DND-41 (cell line): ENCODE measurements around the gene AGAP1.

Experiments used
- ATAC-seq: fragments of 200-7000 bp; cut with Tn5 transposase; 3 replicates; pipeline ENCODE4 v1.9.1; 2021; ENCODE audit warnings: low read depth; ENCODE audit not compliant: insufficient read depth
- DNase-seq: peaks from one replicate; pipeline ENCODE4 v3.0.0-alpha.2; 2020
- H2AFZ ChIP-seq: 2 replicates; pipeline ENCODE4 v1.6.0; 2012; ENCODE audit warnings: low read depth, low read length
- H3K27ac ChIP-seq: 2 replicates; pipeline ENCODE4 v1.5.1; 2012; ENCODE audit warnings: low read length, inconsistent platforms
- H3K27me3 ChIP-seq: fragments of 200-600 bp; sonication (generic); 2 replicates; pipeline ENCODE4 v1.6.0; 2012; ENCODE audit warnings: low read length, mild to moderate bottlenecking, inconsistent platforms; ENCODE audit not compliant: insufficient read depth, poor library complexity
- H3K36me3 ChIP-seq: 2 replicates; pipeline ENCODE4 v1.5.1; 2012; ENCODE audit warnings: low read length, inconsistent platforms; ENCODE audit not compliant: insufficient read depth
- H3K4me1 ChIP-seq: 2 replicates; pipeline ENCODE4 v1.5.1; 2012; ENCODE audit warnings: mild to moderate bottlenecking, low read length; ENCODE audit not compliant: insufficient read depth
- H3K4me2 ChIP-seq: 2 replicates; pipeline ENCODE4 v1.6.0; 2012; ENCODE audit warnings: mild to moderate bottlenecking, moderate library complexity, low read length, inconsistent platforms; ENCODE audit not compliant: insufficient read depth
- H3K4me3 ChIP-seq, 2 experiments: fragments of 200-600 bp in 1 of 2; shearing (Covaris generic) in 1 of 2; 2 replicates each; pipeline ENCODE4 v1.5.1; 2012 to 2016; ENCODE audit warnings: inconsistent platforms in 2 of 2, low read length in 2 of 2, mild to moderate bottlenecking in 2 of 2, low read depth in 1 of 2, moderate library complexity in 1 of 2
- H3K79me2 ChIP-seq: 2 replicates; pipeline ENCODE4 v1.6.0; 2012; ENCODE audit warnings: low read length, inconsistent platforms; ENCODE audit not compliant: insufficient read depth
- H3K9ac ChIP-seq: 2 replicates; pipeline ENCODE4 v1.6.0; 2012; ENCODE audit warnings: low read depth, mild to moderate bottlenecking, inconsistent platforms, low read length, moderate library complexity
- H3K9me3 ChIP-seq: 2 replicates; pipeline ENCODE4 v1.5.1; 2012; ENCODE audit warnings: low read length, moderate library complexity, mild to moderate bottlenecking, inconsistent platforms; ENCODE audit not compliant: insufficient read depth, severe bottlenecking
- H4K20me1 ChIP-seq: 2 replicates; pipeline ENCODE4 v1.6.0; 2012; ENCODE audit warnings: low read length; ENCODE audit not compliant: insufficient read depth
- EZH2 ChIP-seq: IDR thresholded peaks from 3 replicates; pipeline ENCODE4 v1.6.1; 2012; ENCODE audit warnings: borderline replicate concordance, low read depth, mild to moderate bottlenecking, moderate library complexity, low read length, inconsistent platforms; ENCODE audit not compliant: severe bottlenecking
- TF ChIP-seq, protein P1 (sequence below): IDR thresholded peaks from 2 replicates; pipeline ENCODE4 v1.5.1; 2012; ENCODE audit warnings: borderline replicate concordance, low read length, moderate library complexity, mild to moderate bottlenecking; ENCODE audit not compliant: poor library complexity, severe bottlenecking; ENCODE audit errors: extremely low read depth

The AGAP1 gene

DNA sequence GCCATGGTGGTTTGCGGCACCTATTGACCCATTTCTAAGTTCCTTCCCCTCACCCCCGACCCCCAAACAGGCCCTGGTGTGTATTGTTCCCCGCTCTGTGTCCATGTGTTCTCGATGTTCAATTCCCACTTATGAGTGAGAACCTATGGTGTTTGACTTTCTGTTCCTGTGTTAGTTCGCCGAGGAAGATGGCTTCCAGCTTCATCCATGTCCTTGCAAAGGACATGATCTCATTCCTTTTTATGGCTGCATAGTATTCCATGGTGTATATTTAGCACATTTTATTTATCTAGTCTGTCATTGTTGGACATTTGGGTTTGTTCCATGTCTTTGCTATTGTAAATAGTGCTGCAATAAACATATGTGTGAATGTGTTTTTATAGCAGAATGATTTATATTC is 490.7 kb downstream of the AGAP1 start:
- H3K9ac ChIP-seq, result no peak overlapping the region
- TF ChIP-seq EZH2, result no peak
- TF ChIP-seq, protein P1, sequence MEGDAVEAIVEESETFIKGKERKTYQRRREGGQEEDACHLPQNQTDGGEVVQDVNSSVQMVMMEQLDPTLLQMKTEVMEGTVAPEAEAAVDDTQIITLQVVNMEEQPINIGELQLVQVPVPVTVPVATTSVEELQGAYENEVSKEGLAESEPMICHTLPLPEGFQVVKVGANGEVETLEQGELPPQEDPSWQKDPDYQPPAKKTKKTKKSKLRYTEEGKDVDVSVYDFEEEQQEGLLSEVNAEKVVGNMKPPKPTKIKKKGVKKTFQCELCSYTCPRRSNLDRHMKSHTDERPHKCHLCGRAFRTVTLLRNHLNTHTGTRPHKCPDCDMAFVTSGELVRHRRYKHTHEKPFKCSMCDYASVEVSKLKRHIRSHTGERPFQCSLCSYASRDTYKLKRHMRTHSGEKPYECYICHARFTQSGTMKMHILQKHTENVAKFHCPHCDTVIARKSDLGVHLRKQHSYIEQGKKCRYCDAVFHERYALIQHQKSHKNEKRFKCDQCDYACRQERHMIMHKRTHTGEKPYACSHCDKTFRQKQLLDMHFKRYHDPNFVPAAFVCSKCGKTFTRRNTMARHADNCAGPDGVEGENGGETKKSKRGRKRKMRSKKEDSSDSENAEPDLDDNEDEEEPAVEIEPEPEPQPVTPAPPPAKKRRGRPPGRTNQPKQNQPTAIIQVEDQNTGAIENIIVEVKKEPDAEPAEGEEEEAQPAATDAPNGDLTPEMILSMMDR, result no peak
- H3K27me3 ChIP-seq, result no peaks in the 10 kb centered on the region
- H3K4me1 ChIP-seq, result no peaks in the 10 kb centered on the region
- H3K79me2 ChIP-seq, result no peaks in the 10 kb centered on the region
- no peak for DNase-seq
- no peak overlapping the region for H3K4me3 ChIP-seq
- H3K4me2 ChIP-seq, result no peak overlapping the region
- H3K36me3 ChIP-seq, result no peaks in the 10 kb centered on the region; the same call in 1 of the 2 replicates
- no peaks in the 10 kb centered on the region for H3K9me3 ChIP-seq
- H2AFZ ChIP-seq, result no peak overlapping the region
- no peaks in the 10 kb centered on the region for H4K20me1 ChIP-seq
- ATAC-seq, result no peak
- H3K27ac ChIP-seq, result no peak overlapping the region

GRCh38 chr2:235986361-235986760 is 492.5 kb downstream of the AGAP1 start:
- no peak for TF ChIP-seq EZH2
- TF ChIP-seq, protein P1, result no peak
- no peak overlapping the region for H3K4me2 ChIP-seq
- ATAC-seq (no peak), DNase-seq (no peak)
- no peaks in the 10 kb centered on the region for H3K4me1 ChIP-seq
- no peak overlapping the region for H3K4me3 ChIP-seq
- no peaks in the 10 kb centered on the region for H3K27me3 ChIP-seq
- H3K9me3 ChIP-seq, result no peaks in the 10 kb centered on the region
- no peak overlapping the region for H3K27ac ChIP-seq
- H3K36me3 ChIP-seq, result no peaks in the 10 kb centered on the region; the same call in 1 of the 2 replicates
- 0 out of 2 replicates have a peak, but pooled peaks cover 3% of the 10 kb centered on the region for H4K20me1 ChIP-seq
- no peak overlapping the region for H3K9ac ChIP-seq
- no peak overlapping the region for H2AFZ ChIP-seq
- no peaks in the 10 kb centered on the region for H3K79me2 ChIP-seq

GRCh38 chr2:235988271-235989015 is 494.6 kb downstream of the AGAP1 start:
- no peak for ATAC-seq
- Histone ChIP-seq H2AFZ (no peak overlapping the region), H3K4me2 (no peak overlapping the region), H3K27ac (no peak overlapping the region), H3K4me1 (no peaks in the 10 kb centered on the region), H3K27me3 (no peaks in the 10 kb centered on the region), H3K4me3 (no peak overlapping the region), H3K36me3 (no peaks in the 10 kb centered on the region; the same call in 1 of the 2 replicates), H3K79me2 (no peaks in the 10 kb centered on the region), H3K9me3 (no peaks in the 10 kb centered on the region), H4K20me1 (peaks cover 3% of the 10 kb centered on the region; the same call in 1 of the 2 replicates), H3K9ac (no peak overlapping the region)
- DNase-seq, result no peak
- no peak for TF ChIP-seq EZH2
- TF ChIP-seq, protein P1, result no peak
